Measurements from ENCODE around the gene C1orf56.

The C1orf56 gene, protein sequence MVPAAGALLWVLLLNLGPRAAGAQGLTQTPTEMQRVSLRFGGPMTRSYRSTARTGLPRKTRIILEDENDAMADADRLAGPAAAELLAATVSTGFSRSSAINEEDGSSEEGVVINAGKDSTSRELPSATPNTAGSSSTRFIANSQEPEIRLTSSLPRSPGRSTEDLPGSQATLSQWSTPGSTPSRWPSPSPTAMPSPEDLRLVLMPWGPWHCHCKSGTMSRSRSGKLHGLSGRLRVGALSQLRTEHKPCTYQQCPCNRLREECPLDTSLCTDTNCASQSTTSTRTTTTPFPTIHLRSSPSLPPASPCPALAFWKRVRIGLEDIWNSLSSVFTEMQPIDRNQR

DNA sequence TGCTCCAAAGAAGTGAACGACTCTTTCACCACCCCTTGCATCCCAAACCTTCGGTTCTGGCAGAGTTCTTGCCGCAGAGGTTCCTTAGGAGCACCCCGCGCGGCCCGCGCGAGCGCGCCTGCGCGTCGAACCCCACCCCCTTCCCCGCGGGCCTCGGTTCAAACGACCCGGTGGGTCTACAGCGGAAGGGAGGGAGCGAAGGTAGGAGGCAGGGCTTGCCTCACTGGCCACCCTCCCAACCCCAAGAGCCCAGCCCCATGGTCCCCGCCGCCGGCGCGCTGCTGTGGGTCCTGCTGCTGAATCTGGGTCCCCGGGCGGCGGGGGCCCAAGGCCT lies at the start of gene C1orf56:
TSS of gene C1orf56 (plus strand) at position 161 of the 334 bp plus-strand sequence. CDS start at position 258, 97 bp downstream.
- DNase-seq (ENCODE audit: low read depth) = no peak

DNA sequence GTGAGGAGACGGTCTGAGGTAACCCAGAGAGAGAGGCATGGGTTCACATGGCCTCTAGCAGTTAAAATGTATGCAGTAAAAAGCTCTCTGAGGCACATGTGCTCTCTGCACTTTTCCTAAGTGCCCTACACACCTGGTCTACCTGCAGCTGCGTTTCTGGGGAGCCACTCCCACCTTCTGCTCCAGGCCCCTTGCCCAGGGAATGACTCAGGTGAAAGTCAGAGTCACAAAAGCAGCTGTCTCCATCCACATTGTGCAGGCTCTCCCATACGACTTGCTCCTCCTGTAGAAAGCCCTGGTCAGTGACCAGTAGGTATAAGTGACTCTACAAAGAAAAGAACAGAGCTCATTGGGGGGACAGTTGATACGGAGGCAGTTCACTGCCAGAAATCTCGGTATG lies 49.6 kb upstream of the C1orf56 start:
- no peak for DNase-seq (ENCODE audit: low read depth)

DNA sequence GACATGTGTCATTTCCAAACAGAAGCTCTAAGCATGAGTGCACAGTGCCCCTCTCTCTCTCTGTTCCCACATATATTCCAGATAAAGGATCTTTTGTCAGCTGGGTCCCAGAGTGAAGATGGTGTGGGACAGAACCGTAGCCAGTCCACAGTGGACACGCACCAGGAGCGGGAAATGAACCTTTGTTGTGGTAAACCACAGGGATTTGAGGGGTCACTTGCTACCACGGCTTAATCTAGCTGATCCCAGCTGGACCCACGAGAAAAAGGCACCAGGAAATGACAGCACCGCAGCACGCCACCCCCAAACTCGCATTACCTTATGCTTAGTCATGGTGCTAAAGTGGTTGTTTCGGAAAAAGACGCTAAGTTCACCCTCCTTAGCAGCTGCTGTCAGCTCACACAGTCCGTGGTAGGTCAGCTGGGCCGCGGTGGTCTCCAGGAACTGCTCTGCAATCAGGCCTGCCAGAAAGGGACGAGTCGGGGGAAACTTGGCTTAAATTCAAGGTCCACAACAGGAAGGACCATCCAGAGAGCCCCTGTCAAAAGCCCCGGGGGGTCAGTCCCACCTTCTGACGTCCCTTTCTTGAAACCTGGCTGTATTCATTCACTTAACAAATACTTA lies 48.4 kb upstream of the C1orf56 start:
- DNase-seq (ENCODE audit: low read depth) = no peak

DNA sequence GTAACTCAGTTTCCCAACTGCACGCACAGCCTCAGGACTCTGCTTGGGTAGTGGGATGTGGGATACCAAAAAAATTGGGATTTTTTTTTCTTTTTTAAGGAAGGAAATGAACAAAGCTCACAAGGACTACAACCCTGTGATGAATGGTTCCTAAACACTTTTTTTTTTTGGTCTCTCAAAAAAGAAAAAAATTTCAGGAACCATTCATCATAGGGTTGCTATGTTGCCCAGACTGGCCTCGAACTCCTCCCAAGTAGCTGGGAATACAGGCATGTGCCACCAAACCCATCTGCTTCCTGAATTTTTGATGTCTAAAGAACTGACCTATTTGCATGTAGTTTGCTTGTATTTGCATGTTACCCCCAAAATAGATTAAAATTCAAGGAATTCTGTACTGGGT lies 47.6 kb upstream of the C1orf56 start:
- DNase-seq (ENCODE audit: low read depth) = no peak

DNA sequence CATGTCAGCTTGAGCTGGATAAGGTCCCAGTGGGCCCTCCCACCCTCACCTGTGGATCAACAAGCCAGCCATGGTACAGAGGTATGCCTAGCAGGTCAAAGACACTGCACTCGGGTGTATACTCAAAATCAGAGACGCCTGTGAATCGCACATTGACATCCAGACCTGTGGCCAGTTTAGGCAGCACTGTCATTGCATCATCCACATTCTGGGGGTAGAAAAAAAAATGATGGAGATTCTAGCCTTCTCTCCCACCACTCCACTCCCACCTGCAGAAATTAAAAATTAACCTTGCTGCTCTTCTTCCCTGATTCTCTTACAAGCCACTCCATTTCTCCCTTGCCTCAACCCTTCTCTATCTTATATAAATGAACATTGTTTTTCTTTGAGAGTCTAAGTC lies 47.1 kb upstream of the C1orf56 start:
- DNase-seq (ENCODE audit: low read depth) = no peak

DNA sequence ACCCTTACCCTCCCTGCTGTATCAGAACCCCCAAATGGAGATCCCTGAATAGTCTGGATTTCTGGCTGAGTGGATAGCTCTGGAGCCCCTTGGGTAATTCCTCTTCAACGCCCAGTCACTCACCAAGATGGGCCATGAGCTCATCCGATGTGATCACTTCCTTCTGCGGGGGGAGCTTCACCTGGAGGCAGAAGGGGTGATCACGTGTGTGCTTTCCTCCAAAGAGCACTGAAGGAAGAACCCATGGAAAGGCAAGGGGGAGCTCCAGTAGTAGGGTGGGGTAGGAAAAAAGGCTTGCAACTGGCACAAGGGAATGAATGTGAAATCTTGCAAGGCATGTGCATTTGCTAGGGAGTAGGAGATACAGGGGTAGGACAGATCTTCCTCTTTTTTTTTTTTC lies 45.9 kb upstream of the C1orf56 start:
- no peak for DNase-seq (ENCODE audit: low read depth)

DNA sequence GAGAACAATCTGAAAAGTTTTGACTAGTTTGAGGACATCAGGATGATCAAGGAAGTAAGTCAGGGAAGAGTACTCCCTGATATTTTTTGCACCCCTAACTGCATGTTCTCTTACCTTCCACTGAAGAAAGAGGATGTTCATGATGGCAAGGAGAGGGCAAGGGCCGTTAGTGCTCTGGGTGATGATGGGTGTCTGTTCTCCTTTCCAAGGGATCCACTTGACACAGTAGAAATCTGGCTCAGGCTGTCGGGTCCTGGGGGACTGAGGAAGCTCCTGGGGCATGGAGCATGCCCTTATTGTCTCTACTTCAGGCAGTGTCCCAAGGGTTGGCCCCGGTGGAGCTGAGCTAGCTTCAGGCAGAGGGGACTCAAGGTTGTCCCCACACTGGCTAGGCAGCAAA lies 45.5 kb upstream of the C1orf56 start:
- DNase-seq (ENCODE audit: low read depth) = no peak

DNA sequence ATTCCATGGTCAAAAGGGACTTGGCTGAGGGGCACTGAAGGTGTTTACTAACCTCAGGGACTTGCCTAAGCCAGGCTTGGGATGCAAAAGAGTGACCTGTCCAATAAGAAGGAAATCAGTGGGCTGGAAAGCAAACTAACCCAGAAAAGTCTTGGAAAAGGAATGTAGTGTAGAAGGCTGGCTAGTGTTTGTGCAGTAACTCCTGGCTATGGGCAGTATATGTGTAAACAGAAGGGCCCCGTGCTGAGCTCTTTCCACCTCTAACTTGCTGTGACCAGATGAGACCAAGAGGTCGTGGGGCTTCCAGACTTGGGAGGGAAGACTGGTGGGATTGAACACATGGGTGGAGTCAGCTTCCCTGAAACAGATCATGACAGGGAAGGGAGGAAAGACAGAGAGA lies 44.9 kb upstream of the C1orf56 start:
- no peak for DNase-seq (ENCODE audit: low read depth)

DNA sequence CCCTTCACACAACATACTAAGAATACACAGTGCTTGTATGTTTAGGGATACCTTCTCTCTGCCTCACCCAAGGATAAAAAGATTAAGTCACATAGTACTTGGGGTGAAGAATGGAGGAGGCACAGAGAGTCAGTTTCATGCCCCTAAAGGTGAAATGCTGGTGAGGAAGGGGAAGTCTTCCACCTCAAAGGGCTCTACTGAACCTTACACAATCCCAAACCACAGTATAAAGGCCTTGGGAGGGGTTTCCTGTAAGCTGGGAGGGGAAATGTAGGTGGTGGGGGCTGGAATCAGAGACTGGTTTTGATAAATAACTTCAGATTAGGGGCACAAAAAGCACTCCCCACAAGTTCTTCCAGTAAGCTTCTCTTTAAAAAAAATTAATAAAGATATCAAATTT lies 44.4 kb upstream of the C1orf56 start:
- no peak for DNase-seq (ENCODE audit: low read depth)

DNA sequence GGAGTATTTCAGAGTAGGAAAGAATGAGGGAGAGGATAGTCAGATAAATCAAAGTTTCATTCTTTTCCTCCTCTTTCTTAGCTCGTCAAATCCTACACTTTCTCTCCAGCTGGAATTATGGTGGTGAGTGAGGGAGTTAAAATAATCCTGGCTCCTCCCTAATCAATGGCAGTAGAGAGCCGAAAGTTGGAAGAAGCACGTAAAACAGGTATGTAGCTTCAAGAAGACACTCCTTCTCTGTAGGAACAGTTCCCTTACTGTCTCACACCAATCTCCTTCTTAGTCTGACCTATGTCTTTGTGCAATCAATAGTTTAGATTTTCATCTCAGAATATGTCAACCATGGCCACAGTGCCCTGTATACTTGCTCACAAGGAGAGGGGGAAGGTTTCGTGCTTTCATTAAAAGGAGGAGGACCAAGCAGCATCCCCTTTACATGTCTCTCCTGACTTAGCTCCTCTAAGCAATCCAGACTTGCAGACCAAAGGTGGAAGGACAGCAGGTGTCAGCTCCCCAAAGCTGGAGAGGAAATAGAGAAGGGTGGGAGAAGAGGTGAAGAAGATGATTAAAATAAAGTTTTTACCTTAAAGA lies 41.7 kb upstream of the C1orf56 start:
- DNase-seq (ENCODE audit: low read depth) = no peak

DNA sequence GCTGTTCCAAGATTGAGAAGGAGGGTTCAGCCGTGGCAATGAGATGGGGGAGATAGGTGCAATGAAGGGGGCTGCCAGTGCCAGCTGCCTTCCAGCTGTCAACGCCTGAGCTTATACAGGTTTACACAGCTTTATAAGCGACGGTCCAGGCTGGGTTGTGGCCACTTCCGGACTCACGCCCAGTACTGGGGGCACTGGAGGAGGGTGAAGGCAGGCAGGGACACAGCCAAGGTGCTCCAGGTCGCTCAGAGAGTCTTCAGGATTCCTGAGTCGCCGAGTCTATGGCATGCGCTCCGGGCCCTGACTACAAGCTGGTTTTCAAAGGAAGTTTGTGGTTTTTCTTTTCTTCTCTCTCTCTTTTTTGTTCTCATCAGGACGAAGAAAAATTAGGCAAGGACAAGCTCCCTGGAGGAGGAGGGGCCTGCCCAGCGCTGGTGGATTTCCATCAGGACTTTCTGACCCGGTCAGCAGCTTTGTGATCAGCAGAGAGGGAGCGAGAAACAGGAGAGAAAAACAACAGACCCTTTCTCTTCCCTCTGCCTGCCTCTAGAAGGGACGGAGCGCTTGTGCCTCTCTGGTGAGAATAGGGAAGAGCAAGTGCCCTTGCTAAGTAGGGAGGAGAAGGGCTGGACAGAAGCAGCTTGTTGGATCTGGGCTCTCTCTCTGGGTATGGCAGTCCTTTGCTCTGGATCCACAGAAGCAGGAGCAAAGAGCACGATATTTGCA lies 41.1 kb upstream of the C1orf56 start, which contains the start of gene MINDY1:
TSS of gene MINDY1 (minus strand) at position 576 of the 726 bp plus-strand sequence. CDS start 4,285 bp downstream, outside the sequence.
- DNase-seq (ENCODE audit: low read depth) = no peak

DNA sequence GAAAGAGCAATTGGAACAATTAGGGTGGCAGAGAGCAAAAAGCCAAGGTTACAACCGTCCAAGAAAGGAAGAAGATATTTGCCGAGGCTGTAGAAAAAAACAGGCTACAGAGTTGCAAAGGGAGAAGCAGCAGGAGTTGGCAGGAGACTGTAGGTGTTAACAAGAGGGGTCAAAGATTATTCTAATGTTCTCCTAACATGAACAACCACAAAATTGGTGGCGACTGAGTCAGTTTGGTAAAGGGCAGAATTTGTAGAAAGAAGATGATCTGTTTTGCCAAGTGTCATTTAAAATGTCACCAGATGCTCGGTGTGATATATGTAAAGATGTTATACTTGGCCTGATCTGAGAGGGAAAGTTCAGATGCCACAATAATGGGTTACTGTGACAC lies 39.7 kb upstream of the C1orf56 start:
- DNase-seq (ENCODE audit: low read depth) = no peak

DNA sequence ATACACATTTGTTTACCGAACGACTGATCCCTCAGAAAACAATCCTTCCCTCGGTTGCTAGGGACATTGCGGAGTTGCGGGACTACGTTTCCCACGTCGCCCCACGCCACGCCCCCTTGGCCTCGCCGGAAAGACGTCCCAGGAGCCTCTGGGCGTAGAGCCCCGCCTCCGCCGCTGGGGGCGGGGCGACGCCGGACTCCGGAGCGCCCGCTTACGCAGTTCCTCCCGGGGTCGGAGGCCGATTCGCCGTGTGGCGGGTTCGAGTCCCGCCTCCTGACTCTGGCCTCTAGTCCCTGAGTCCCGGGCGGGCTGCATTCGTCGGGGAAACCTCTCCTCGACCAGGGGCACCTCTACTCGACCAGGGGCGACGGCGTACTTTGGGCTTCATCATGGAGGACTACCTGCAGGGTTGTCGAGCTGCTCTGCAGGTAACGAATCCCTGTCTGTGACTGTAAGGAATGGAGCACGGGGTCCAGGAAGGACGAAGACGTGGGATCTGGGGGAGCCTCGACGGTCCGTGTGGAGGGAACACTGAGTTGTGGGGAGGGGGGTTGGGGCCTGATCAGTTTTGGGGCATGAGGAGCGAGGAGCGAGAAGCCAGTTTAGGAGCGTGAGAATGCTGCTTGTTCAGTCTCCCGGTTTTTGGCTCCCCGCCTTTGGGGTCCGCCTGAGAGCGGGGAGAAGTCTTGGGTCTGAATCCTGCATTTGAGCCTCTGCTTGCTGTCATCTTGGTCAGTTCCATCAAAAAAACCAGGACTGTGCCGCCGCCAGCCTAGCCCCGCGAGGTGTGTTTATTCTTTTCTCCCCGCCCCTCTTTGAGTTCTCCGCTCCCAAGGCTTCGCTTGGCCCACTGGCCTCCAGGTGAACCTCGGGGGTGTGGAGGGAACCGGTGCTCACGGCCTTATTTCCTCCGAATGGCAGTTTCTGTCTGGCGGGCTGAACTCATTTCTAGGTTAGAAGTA lies 39.0 kb upstream of the C1orf56 start, which contains the start of gene PRUNE1:
TSS of gene PRUNE1 (plus strand) at position 206 of the 962 bp plus-strand sequence. CDS start at position 390, 184 bp downstream.
- DNase-seq (ENCODE audit: low read depth) = peak; percentile 90

DNA sequence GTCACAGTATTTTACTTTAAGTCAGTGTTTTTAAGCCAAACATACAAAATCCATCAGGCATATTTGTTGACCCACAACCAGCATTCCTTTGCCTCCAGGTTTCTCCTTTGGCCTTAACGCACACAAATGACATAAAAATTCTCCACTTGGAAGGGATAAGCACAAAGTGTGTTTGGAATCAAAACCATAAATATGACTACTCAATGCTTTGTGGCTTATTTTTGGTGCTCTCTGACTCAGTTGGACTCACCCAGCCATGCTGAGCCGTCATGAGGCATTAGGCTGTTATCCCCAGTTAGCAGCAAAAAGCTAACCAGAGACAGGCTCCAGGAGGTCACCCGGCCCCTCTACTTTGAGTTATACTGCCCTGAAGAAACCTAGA lies 38.4 kb upstream of the C1orf56 start:
- DNase-seq (ENCODE audit: low read depth) = no peak

DNA sequence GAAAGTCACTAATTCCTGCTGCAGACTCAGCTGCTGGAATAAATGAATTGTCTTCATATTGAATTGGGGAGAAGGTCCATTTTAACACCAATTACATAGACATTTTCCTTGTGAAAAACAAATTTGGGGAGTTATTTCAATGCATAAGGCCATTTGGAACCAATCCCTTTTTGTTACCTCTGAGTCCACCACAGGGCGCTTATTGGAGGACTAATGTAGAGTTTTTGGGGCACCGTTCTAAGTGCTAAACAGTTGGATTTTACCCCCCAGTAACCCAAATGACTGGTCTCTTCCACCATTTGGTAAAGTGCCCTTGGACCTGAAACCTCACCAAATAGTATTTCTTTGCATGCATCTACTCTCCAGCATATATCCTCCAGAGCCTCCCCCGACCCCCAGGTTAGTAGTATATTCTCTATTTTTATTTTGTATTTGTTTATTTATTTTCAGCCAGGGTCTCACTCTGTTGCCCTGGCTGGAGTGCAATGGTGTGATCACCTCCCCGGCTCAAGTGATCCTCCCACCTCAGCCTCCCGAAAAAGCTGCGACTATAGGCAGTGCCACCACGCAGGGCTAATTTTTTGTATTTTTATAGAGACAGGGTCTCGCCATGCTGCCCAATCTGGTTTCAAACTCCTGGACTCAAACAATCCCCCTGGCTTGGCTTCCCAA lies 37.7 kb upstream of the C1orf56 start:
- no peak for DNase-seq (ENCODE audit: low read depth)

DNA sequence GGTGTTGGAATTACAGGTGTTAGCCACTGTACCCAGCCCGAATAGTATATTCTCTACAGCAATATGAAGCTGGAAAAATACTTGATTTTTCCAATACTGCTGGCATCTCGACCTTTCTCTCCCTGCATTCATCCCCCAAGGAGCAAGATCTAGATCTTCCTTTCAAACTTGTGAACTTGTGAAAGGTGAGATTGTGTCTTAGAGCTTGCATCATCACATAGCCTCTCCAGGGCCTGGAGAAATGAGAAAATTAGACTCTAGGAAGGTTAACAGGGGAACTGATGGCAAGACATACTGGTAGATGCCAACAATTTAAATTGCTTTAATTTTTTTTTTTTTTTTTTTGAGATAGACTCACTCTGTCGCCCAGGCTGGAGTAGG lies 37.2 kb upstream of the C1orf56 start:
- DNase-seq (ENCODE audit: low read depth) = no peak

DNA sequence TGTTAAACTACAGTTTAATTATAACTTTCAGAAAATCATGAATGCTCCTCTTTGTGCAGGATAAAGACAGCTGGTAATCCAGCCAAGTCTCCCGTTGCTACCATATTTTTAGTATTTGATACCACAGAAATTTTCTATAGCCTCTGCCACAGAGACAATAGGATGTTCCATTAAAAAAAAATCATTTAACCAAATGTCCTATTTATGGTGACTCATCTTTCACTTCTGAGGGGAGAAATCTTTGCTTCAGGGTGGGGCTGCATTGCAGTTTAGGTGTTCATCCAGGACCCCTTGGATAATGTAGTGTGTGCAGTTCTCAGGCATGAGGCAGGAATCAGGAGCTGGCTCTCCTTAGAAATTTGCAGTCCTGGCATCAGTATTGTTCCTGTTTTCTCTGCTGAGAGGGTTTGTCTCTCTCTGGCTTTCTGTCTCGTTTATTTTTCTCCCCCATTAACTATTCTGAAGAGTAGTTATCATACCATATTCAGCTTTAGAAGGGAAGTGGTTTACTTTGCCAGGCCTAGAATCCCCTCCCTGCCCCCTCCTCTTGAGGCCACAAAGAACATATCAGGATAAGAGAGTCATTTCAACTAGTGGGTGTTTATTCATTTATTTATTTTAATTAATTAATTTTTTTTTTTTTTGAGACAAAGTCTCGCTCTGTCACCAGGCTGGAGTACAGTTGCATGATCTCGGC lies 36.2 kb upstream of the C1orf56 start:
- no peak for DNase-seq (ENCODE audit: low read depth)

DNA sequence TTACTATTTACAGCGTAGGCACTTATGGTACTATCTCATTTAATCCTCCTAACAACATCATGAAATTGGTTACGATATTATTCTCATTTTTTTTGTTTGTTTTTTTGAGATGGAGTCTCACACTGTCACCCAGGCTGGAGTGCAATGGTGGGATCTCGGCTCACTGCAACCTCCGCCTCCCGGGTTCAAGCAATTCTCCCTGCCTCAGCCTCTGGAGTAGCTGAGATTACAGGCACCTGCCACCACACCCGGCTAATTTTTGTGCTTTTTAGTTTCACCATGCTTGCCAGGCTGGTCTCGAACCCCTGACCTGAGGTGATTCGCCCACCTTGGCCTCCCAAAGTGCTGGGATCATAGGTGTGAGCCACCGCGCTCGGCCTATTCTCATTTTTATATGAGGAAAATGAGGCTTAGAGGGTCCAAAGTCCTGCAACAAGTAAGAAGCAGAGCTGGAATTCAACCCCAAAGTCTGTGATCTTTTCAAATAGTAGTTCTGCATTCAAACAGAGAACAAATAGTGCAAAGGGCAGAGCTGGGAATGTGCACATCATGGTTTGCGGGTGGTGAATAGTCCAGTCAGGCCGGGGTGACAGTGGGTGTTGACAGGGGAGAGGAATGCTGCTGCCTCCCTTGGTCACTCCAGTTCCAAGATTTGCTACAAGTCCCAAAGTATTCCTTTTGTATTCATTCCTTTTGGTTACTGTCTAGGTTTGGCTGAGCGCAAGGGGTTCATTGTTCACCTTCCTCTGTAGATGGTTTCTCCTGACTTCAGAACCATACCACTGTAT lies 34.7 kb upstream of the C1orf56 start:
- no peak for DNase-seq (ENCODE audit: low read depth)

DNA sequence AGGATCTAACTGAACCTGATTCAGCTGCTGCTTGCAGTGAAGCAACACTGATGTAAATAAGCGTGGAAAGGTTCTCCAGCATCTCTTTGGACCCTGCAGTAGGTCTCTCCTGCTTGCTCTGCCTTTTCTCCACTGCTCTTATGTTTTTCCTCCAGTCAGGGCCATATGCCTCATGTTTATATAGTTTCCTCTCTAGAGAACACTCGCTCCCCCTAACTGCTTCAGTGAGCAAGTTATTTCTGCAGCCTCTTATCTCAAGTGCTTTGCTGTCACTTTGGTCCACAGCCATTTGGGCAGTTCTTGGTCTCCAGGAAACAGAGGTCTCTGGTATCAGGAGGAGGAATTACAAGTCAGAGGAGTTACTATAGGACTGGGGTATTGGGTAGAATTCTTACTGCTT lies 34.0 kb upstream of the C1orf56 start:
- no peak for DNase-seq (ENCODE audit: low read depth)
